Mesendoderm (in vitro differentiated cells): ENCODE measurements around the gene LRRC75A.

Experiments
- DNase-seq: peaks from one replicate; pipeline ENCODE4 v3.0.0; 2013
- H2AK5ac ChIP-seq: 2 replicates; pipeline ENCODE4 v1.6.1; 2013; ENCODE audit warnings: low read length, inconsistent platforms
- H2BK120ac ChIP-seq: 2 replicates; pipeline ENCODE4 v1.6.1; 2013; ENCODE audit warnings: low read depth, mild to moderate bottlenecking, low read length, moderate library complexity, mixed read lengths
- H2BK15ac ChIP-seq: replicated peaks from 2 replicates; pipeline ENCODE4 v1.6.1; 2013; ENCODE audit warnings: low read depth, mild to moderate bottlenecking, moderate library complexity
- H2BK5ac ChIP-seq: 2 replicates; pipeline ENCODE4 v1.6.1; 2013; ENCODE audit warnings: low read length, inconsistent platforms
- H3K18ac ChIP-seq: 2 replicates; pipeline ENCODE4 v1.6.1; 2013; ENCODE audit warnings: mild to moderate bottlenecking, low read length, mixed read lengths
- H3K23ac ChIP-seq: one replicate; pipeline ENCODE4 v1.6.1; 2013; ENCODE audit warnings: low read length
- H3K27ac ChIP-seq: 2 replicates; pipeline ENCODE4 v1.5.1; 2013; ENCODE audit warnings: low read depth, mild to moderate bottlenecking, inconsistent platforms, low read length, moderate library complexity
- H3K27me3 ChIP-seq: 2 replicates; pipeline ENCODE4 v1.6.1; 2013; ENCODE audit warnings: low read length, control low read depth, mild to moderate bottlenecking, inconsistent platforms; ENCODE audit not compliant: insufficient read depth, poor library complexity
- H3K36me3 ChIP-seq: 2 replicates; pipeline ENCODE4 v1.6.1; 2013; ENCODE audit warnings: low read length, inconsistent platforms; ENCODE audit not compliant: control insufficient read depth, insufficient read depth
- H3K4ac ChIP-seq: one replicate; pipeline ENCODE4 v1.6.1; 2013; ENCODE audit warnings: low read depth, mild to moderate bottlenecking, low read length, moderate library complexity
- H3K4me1 ChIP-seq: 2 replicates; pipeline ENCODE4 v1.6.1; 2013; ENCODE audit warnings: low read depth, low read length, inconsistent platforms; ENCODE audit not compliant: control insufficient read depth
- H3K4me2 ChIP-seq: 2 replicates; pipeline ENCODE4 v1.6.1; 2013; ENCODE audit warnings: low read length
- H3K4me3 ChIP-seq: 2 replicates; pipeline ENCODE4 v1.5.1; 2013; ENCODE audit warnings: mild to moderate bottlenecking, low read length
- H3K56ac ChIP-seq: one replicate; pipeline ENCODE4 v1.6.1; 2013; ENCODE audit warnings: low read length
- H3K79me1 ChIP-seq: 2 replicates; pipeline ENCODE4 v1.6.1; 2013; ENCODE audit warnings: low read length, inconsistent platforms
- H3K79me2 ChIP-seq: 2 replicates; pipeline ENCODE4 v1.6.1; 2013; ENCODE audit warnings: mild to moderate bottlenecking, low read length; ENCODE audit not compliant: control insufficient read depth, insufficient read depth
- H3K9ac ChIP-seq: 2 replicates; pipeline ENCODE4 v1.6.1; 2013; ENCODE audit warnings: low read length, inconsistent platforms
- H4K5ac ChIP-seq: one replicate; pipeline ENCODE4 v1.6.1; 2013; ENCODE audit warnings: low read length
- H4K8ac ChIP-seq: one replicate; pipeline ENCODE4 v1.6.1; 2013; ENCODE audit warnings: low read depth, mild to moderate bottlenecking, control low read depth, low read length, moderate library complexity
- WGBS: extraction: QIAGEN DNeasy Blood & Tissue Kit; methylation state at CpG from one replicate; pipeline ENCODE4 v1.1.7; 2013; ENCODE audit warnings: low lambda C conversion rate, missing lambda C conversion rate; ENCODE audit not compliant: insufficient coverage; ENCODE audit errors: extremely low coverage; 5-methylcytosine and 5-hydroxymethylcytosine counted together

LRRC75A gene

GRCh38 chr17:16425202-16425601 is 66.8 kb downstream of the LRRC75A start:
- Histone ChIP-seq H3K79me1 (no peaks in the 10 kb centered on the region), H3K79me2 (no peaks in the 10 kb centered on the region), H3K56ac (no peak overlapping the region), H3K4me2 (no peak overlapping the region), H3K4ac (no peak overlapping the region), H4K5ac (no peak overlapping the region), H2BK15ac (no peak overlapping the region), H2BK5ac (no peak overlapping the region), H3K4me1 (no peaks in the 10 kb centered on the region), H3K27me3 (no peaks in the 10 kb centered on the region), H3K9ac (no peak overlapping the region), H3K36me3 (no peaks in the 10 kb centered on the region), H3K27ac (no peak overlapping the region), H3K4me3 (no peak overlapping the region), H3K18ac (no peak overlapping the region), H2AK5ac (no peak overlapping the region), H2BK120ac (no peak overlapping the region), H4K8ac (no peak overlapping the region), H3K23ac (no peak overlapping the region)
- WGBS, result no CpG with 5 or more reads among the region's 6 CpGs
- DNase-seq, result no peak

GRCh38 chr17:16423226-16423872 is 68.6 kb downstream of the LRRC75A start:
- no peak overlapping the region for H3K4ac ChIP-seq
- H3K27me3 ChIP-seq, result no peaks in the 10 kb centered on the region
- no CpG with 5 or more reads among the region's 10 CpGs for whole genome bisulfite sequencing
- no peaks in the 10 kb centered on the region for H3K36me3 ChIP-seq
- no peaks in the 10 kb centered on the region for H3K79me1 ChIP-seq
- no peaks in the 10 kb centered on the region for H3K4me1 ChIP-seq
- no peak overlapping the region for H2AK5ac ChIP-seq
- H2BK120ac ChIP-seq, result no peak overlapping the region
- no peak overlapping the region for H3K18ac ChIP-seq
- no peak for DNase-seq
- no peak overlapping the region for H3K56ac ChIP-seq
- H3K27ac ChIP-seq, result no peak overlapping the region
- H3K23ac ChIP-seq, result no peak overlapping the region
- no peak overlapping the region for H2BK15ac ChIP-seq
- H4K5ac ChIP-seq, result no peak overlapping the region
- H2BK5ac ChIP-seq, result no peak overlapping the region
- H3K4me3 ChIP-seq, result no peak overlapping the region
- no peak overlapping the region for H3K9ac ChIP-seq
- no peak overlapping the region for H3K4me2 ChIP-seq
- no peak overlapping the region for H4K8ac ChIP-seq
- no peaks in the 10 kb centered on the region for H3K79me2 ChIP-seq

DNA sequence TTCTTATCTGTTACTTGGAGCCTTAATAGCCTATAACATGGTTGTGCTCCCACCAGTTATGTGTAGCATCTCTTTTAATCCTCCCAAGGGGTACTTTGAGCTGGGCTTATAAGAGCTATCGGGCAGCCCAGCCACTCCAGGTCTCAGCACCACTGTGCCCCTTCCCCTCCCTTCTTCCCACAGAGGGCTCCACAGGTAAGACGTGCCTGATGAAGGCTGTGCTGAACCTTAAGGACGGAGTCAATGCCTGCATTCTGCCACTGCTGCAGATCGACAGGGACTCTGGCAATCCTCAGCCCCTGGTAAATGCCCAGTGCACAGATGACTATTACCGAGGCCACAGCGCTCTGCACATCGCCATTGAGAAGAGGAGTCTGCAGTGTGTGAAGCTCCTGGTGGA is 69.6 kb downstream of the LRRC75A start:
- Histone ChIP-seq H3K4ac (no peak overlapping the region), H4K8ac (no peak overlapping the region), H3K79me2 (no peaks in the 10 kb centered on the region), H2BK120ac (no peak overlapping the region), H2AK5ac (no peak overlapping the region), H3K4me3 (no peak overlapping the region), H3K23ac (no peak overlapping the region), H3K4me2 (no peak overlapping the region), H3K27me3 (no peaks in the 10 kb centered on the region), H3K27ac (no peak overlapping the region), H3K56ac (peak overlapping the region; percentile 15), H2BK5ac (no peak overlapping the region), H3K36me3 (no peaks in the 10 kb centered on the region), H3K4me1 (no peaks in the 10 kb centered on the region), H3K79me1 (no peaks in the 10 kb centered on the region), H3K18ac (no peak overlapping the region), H2BK15ac (no peak overlapping the region), H3K9ac (no peak overlapping the region), H4K5ac (no peak overlapping the region)
- WGBS, result no CpG with 5 or more reads among the region's 7 CpGs
- DNase-seq, result no peak

DNA sequence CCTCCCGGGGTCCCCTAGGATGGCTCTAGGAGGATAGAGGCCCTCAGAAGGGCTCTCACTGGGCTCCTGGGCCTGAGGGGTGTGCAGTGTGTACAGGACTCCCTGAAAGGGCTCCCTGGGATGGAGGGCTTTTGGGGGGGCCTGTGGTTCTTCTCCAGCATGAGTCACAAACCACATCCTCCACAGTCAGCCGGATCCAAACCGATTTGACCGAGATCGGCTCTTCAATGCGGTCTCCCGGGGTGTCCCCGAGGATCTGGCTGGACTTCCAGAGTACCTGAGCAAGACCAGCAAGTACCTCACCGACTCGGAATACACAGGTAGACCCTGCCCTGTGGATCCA is 72.1 kb downstream of the LRRC75A start:
- H3K36me3 ChIP-seq, result no peaks in the 10 kb centered on the region
- H4K8ac ChIP-seq, result no peak overlapping the region
- WGBS, result no CpG with 5 or more reads among the region's 10 CpGs
- no peaks in the 10 kb centered on the region for H3K4me1 ChIP-seq
- no peak for DNase-seq
- H3K4me2 ChIP-seq, result no peak overlapping the region
- H3K79me1 ChIP-seq, result no peaks in the 10 kb centered on the region
- H3K27ac ChIP-seq, result no peak overlapping the region
- peak overlapping the region; percentile 7 for H3K56ac ChIP-seq
- no peak overlapping the region for H3K9ac ChIP-seq
- H3K23ac ChIP-seq, result no peak overlapping the region
- H2BK5ac ChIP-seq, result no peak overlapping the region
- no peaks in the 10 kb centered on the region for H3K27me3 ChIP-seq
- H2BK15ac ChIP-seq, result no peak overlapping the region
- H4K5ac ChIP-seq, result no peak overlapping the region
- H3K18ac ChIP-seq, result no peak overlapping the region
- no peak overlapping the region for H3K4me3 ChIP-seq
- no peak overlapping the region for H3K4ac ChIP-seq
- H2BK120ac ChIP-seq, result no peak overlapping the region
- no peak overlapping the region for H2AK5ac ChIP-seq
- H3K79me2 ChIP-seq, result no peaks in the 10 kb centered on the region

- H2BK5ac ChIP-seq, result no peak overlapping the region
- H3K9ac ChIP-seq, result peak overlapping the region; percentile 17
- no peak overlapping the region for H3K4me2 ChIP-seq
- no peak overlapping the region for H4K8ac ChIP-seq
- no peak overlapping the region for H3K23ac ChIP-seq
- H2BK15ac ChIP-seq, result no peak overlapping the region
- no peak overlapping the region for H3K4ac ChIP-seq
- no CpG with 5 or more reads among the region's 8 CpGs for WGBS
- no peak overlapping the region for H4K5ac ChIP-seq
- H2AK5ac ChIP-seq, result no peak overlapping the region
- no peak overlapping the region for H3K4me3 ChIP-seq
- no peaks in the 10 kb centered on the region for H3K79me1 ChIP-seq
- H3K27ac ChIP-seq, result no peak overlapping the region
- peak overlapping the region; percentile 67 for H3K56ac ChIP-seq
- no peaks in the 10 kb centered on the region for H3K79me2 ChIP-seq
- no peak overlapping the region for H2BK120ac ChIP-seq
- H3K27me3 ChIP-seq, result no peaks in the 10 kb centered on the region
- H3K18ac ChIP-seq, result no peak overlapping the region
- no peaks in the 10 kb centered on the region for H3K36me3 ChIP-seq
- no peaks in the 10 kb centered on the region for H3K4me1 ChIP-seq
- DNase-seq, result peak; percentile 82
Observed at GRCh38 chr17:16419074-16419928, 72.7 kb downstream of the LRRC75A start.
